Mesendoderm (in vitro differentiated cells): ENCODE results near the gene NMS. TPM values are rescaled to one million over a fixed set of nuclear protein-coding genes. Genes with fewer than 3 reads are reported as not detected.
A peak's percentile ranks its signal among the peaks of the same experiment; 100 is the strongest.

Experiments used
- DNase-seq: peaks from one replicate; pipeline ENCODE4 v3.0.0; 2013
- H2AK5ac ChIP-seq: 2 replicates; pipeline ENCODE4 v1.6.1; 2013; ENCODE audit warnings: low read length, inconsistent platforms
- H2BK120ac ChIP-seq: 2 replicates; pipeline ENCODE4 v1.6.1; 2013; ENCODE audit warnings: low read depth, mild to moderate bottlenecking, low read length, moderate library complexity, mixed read lengths
- H2BK15ac ChIP-seq: replicated peaks from 2 replicates; pipeline ENCODE4 v1.6.1; 2013; ENCODE audit warnings: low read depth, mild to moderate bottlenecking, moderate library complexity
- H2BK5ac ChIP-seq: 2 replicates; pipeline ENCODE4 v1.6.1; 2013; ENCODE audit warnings: low read length, inconsistent platforms
- H3K18ac ChIP-seq: 2 replicates; pipeline ENCODE4 v1.6.1; 2013; ENCODE audit warnings: mild to moderate bottlenecking, low read length, mixed read lengths
- H3K23ac ChIP-seq: one replicate; pipeline ENCODE4 v1.6.1; 2013; ENCODE audit warnings: low read length
- H3K27ac ChIP-seq: 2 replicates; pipeline ENCODE4 v1.5.1; 2013; ENCODE audit warnings: low read depth, mild to moderate bottlenecking, inconsistent platforms, low read length, moderate library complexity
- H3K27me3 ChIP-seq: 2 replicates; pipeline ENCODE4 v1.6.1; 2013; ENCODE audit warnings: low read length, control low read depth, mild to moderate bottlenecking, inconsistent platforms; ENCODE audit not compliant: insufficient read depth, poor library complexity
- H3K36me3 ChIP-seq: 2 replicates; pipeline ENCODE4 v1.6.1; 2013; ENCODE audit warnings: low read length, inconsistent platforms; ENCODE audit not compliant: control insufficient read depth, insufficient read depth
- H3K4ac ChIP-seq: one replicate; pipeline ENCODE4 v1.6.1; 2013; ENCODE audit warnings: low read depth, mild to moderate bottlenecking, low read length, moderate library complexity
- H3K4me1 ChIP-seq: 2 replicates; pipeline ENCODE4 v1.6.1; 2013; ENCODE audit warnings: low read depth, low read length, inconsistent platforms; ENCODE audit not compliant: control insufficient read depth
- H3K4me2 ChIP-seq: 2 replicates; pipeline ENCODE4 v1.6.1; 2013; ENCODE audit warnings: low read length
- H3K4me3 ChIP-seq: 2 replicates; pipeline ENCODE4 v1.5.1; 2013; ENCODE audit warnings: mild to moderate bottlenecking, low read length
- H3K56ac ChIP-seq: one replicate; pipeline ENCODE4 v1.6.1; 2013; ENCODE audit warnings: low read length
- H3K79me1 ChIP-seq: 2 replicates; pipeline ENCODE4 v1.6.1; 2013; ENCODE audit warnings: low read length, inconsistent platforms
- H3K79me2 ChIP-seq: 2 replicates; pipeline ENCODE4 v1.6.1; 2013; ENCODE audit warnings: mild to moderate bottlenecking, low read length; ENCODE audit not compliant: control insufficient read depth, insufficient read depth
- H3K9ac ChIP-seq: 2 replicates; pipeline ENCODE4 v1.6.1; 2013; ENCODE audit warnings: low read length, inconsistent platforms
- H4K5ac ChIP-seq: one replicate; pipeline ENCODE4 v1.6.1; 2013; ENCODE audit warnings: low read length
- H4K8ac ChIP-seq: one replicate; pipeline ENCODE4 v1.6.1; 2013; ENCODE audit warnings: low read depth, mild to moderate bottlenecking, control low read depth, low read length, moderate library complexity
- WGBS: extraction: QIAGEN DNeasy Blood & Tissue Kit; methylation state at CpG from one replicate; pipeline ENCODE4 v1.1.7; 2013; ENCODE audit warnings: low lambda C conversion rate, missing lambda C conversion rate; ENCODE audit not compliant: insufficient coverage; ENCODE audit errors: extremely low coverage; 5-methylcytosine and 5-hydroxymethylcytosine counted together
- polyA plus RNA-seq, 2 experiments: library from polyadenylated mRNA; stranded (reverse); fragments of 200-250 nt; gene quantifications; one replicate each; pipeline ENCODE4 v1.2.3, GENCODE V29; 2013

Gene NMS, protein sequence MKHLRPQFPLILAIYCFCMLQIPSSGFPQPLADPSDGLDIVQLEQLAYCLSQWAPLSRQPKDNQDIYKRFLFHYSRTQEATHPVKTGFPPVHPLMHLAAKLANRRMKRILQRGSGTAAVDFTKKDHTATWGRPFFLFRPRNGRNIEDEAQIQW
- not detected for polyA plus RNA-seq (2013, experiment 1 of 2)
- polyA plus RNA-seq (2013, experiment 2 of 2) = not detected

- no peaks in the 10 kb centered on the region for H3K27me3 ChIP-seq
- H3K56ac ChIP-seq = no peak within 1 kb of the TSS
- DNase-seq = no peak
- H4K5ac ChIP-seq = no peak within 1 kb of the TSS
- H3K23ac ChIP-seq = no peak within 1 kb of the TSS
- H3K9ac ChIP-seq = no peak within 1 kb of the TSS
- no peak within 1 kb of the TSS for H3K18ac ChIP-seq
- H3K27ac ChIP-seq = no peak within 1 kb of the TSS
- no peak within 1 kb of the TSS for H2AK5ac ChIP-seq
- no peaks in the 10 kb centered on the region for H3K79me1 ChIP-seq
- no peak within 1 kb of the TSS for H2BK15ac ChIP-seq
- no CpG with 5 or more reads among the region's 7 CpGs for WGBS
- no peak within 1 kb of the TSS for H4K8ac ChIP-seq
- no peaks in the 10 kb centered on the region for H3K79me2 ChIP-seq
- H3K36me3 ChIP-seq = no peaks in the 10 kb centered on the region
- no peak within 1 kb of the TSS for H3K4ac ChIP-seq
- no peaks in the 10 kb centered on the region for H3K4me1 ChIP-seq
- H3K4me2 ChIP-seq = no peak within 1 kb of the TSS
- H2BK120ac ChIP-seq = no peak within 1 kb of the TSS
- H2BK5ac ChIP-seq = no peak within 1 kb of the TSS
- H3K4me3 ChIP-seq = no peak within 1 kb of the TSS
Measured at GRCh38 chr2:100470182-100470581, at the start of gene NMS. TSS of gene NMS (plus strand) at chr2:100470482. CDS start at chr2:100470489, 7 bp downstream.

GRCh38 chr2:100422320-100423055, 47.8 kb upstream of the NMS start:
- Histone ChIP-seq H3K27me3 (no peaks in the 10 kb centered on the region), H3K23ac (no peak overlapping the region), H3K4me2 (no peak overlapping the region), H4K8ac (no peak overlapping the region), H2BK5ac (no peak overlapping the region), H2BK15ac (no peak overlapping the region), H3K9ac (no peak overlapping the region), H3K18ac (no peak overlapping the region), H3K36me3 (no peaks in the 10 kb centered on the region), H3K56ac (no peak overlapping the region), H4K5ac (no peak overlapping the region), H3K4me3 (no peak overlapping the region), H3K4ac (no peak overlapping the region), H2AK5ac (no peak overlapping the region), H3K79me1 (no peaks in the 10 kb centered on the region), H3K4me1 (no peaks in the 10 kb centered on the region), H3K79me2 (no peaks in the 10 kb centered on the region), H2BK120ac (no peak overlapping the region), H3K27ac (no peak overlapping the region)
- WGBS = no CpG with 5 or more reads among the region's 4 CpGs
- peak; percentile 61 for DNase-seq

DNA sequence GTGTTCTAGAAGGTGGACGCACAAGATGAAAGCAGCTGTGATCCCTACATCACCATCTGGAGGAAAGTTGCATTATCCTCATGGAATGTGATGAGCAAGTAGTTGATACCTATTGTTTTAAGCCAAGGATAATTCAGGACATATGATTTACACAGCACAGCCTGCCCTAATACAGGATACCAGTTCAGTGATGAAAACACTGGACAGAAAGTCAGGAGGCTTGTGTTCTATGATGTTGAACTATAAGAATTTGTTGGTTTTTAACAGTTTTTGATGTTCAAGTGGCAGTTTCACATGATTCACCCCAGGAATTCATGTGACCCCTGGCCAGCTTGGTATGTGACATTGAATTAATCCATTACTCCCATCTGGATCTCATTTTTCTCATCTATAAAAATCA, 46.7 kb upstream of the NMS start:
- Histone ChIP-seq H2BK120ac (no peak overlapping the region), H3K4me1 (no peaks in the 10 kb centered on the region), H4K5ac (no peak overlapping the region), H3K79me1 (no peaks in the 10 kb centered on the region), H4K8ac (no peak overlapping the region), H3K36me3 (no peaks in the 10 kb centered on the region), H3K27me3 (no peaks in the 10 kb centered on the region), H3K4ac (no peak overlapping the region), H2AK5ac (no peak overlapping the region), H3K18ac (no peak overlapping the region), H3K79me2 (no peaks in the 10 kb centered on the region), H3K4me3 (no peak overlapping the region), H3K56ac (no peak overlapping the region), H2BK15ac (no peak overlapping the region), H3K9ac (no peak overlapping the region), H2BK5ac (no peak overlapping the region), H3K27ac (no peak overlapping the region), H3K23ac (no peak overlapping the region), H3K4me2 (no peak overlapping the region)
- WGBS = no CpG with 5 or more reads among the region's 1 CpG
- DNase-seq = no peak

GRCh38 chr2:100424277-100424875, 45.9 kb upstream of the NMS start:
- no peak overlapping the region for H3K18ac ChIP-seq
- no peaks in the 10 kb centered on the region for H3K4me1 ChIP-seq
- H2BK120ac ChIP-seq = no peak overlapping the region
- H2AK5ac ChIP-seq = no peak overlapping the region
- H3K9ac ChIP-seq = no peak overlapping the region
- no peaks in the 10 kb centered on the region for H3K36me3 ChIP-seq
- no peak overlapping the region for H3K4me3 ChIP-seq
- H2BK15ac ChIP-seq = no peak overlapping the region
- no peaks in the 10 kb centered on the region for H3K79me2 ChIP-seq
- H4K8ac ChIP-seq = no peak overlapping the region
- no peak overlapping the region for H2BK5ac ChIP-seq
- no peak overlapping the region for H3K4ac ChIP-seq
- no peak overlapping the region for H3K23ac ChIP-seq
- no peaks in the 10 kb centered on the region for H3K27me3 ChIP-seq
- no peaks in the 10 kb centered on the region for H3K79me1 ChIP-seq
- WGBS = no CpG with 5 or more reads among the region's 4 CpGs
- no peak overlapping the region for H4K5ac ChIP-seq
- H3K56ac ChIP-seq = no peak overlapping the region
- DNase-seq = no peak
- no peak overlapping the region for H3K27ac ChIP-seq
- no peak overlapping the region for H3K4me2 ChIP-seq

DNA sequence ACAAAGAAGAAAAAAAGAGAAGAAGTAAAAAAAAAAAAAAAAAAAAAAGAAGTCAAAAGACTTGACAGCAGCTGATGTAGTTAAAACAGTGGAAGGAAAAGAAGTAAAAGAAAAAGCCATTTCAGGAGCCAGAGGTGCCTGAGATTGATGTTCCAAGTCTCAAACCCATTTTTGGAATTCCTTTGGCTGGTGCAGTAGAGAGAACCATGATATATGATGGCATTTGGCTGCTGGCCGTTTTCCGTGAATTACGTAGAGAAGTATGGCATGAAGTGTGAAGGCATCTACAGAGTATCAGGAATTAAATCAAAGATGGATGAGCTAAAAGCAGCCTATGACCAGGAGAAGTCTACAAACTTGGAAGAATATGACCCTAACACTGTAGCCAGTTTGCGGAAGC, 45.2 kb upstream of the NMS start:
- H3K79me2 ChIP-seq = no peaks in the 10 kb centered on the region
- no peaks in the 10 kb centered on the region for H3K36me3 ChIP-seq
- H3K27me3 ChIP-seq = no peaks in the 10 kb centered on the region
- H3K9ac ChIP-seq = no peak overlapping the region
- H3K79me1 ChIP-seq = no peaks in the 10 kb centered on the region
- no peak overlapping the region for H3K4me3 ChIP-seq
- no peak overlapping the region for H3K4me2 ChIP-seq
- no peak overlapping the region for H3K23ac ChIP-seq
- WGBS = no CpG with 5 or more reads among the region's 4 CpGs
- H4K5ac ChIP-seq = no peak overlapping the region
- H3K4ac ChIP-seq = no peak overlapping the region
- no peak overlapping the region for H2BK120ac ChIP-seq
- no peak for DNase-seq
- H3K4me1 ChIP-seq = no peaks in the 10 kb centered on the region
- H3K27ac ChIP-seq = no peak overlapping the region
- H2BK5ac ChIP-seq = no peak overlapping the region
- H2AK5ac ChIP-seq = no peak overlapping the region
- no peak overlapping the region for H3K56ac ChIP-seq
- no peak overlapping the region for H4K8ac ChIP-seq
- no peak overlapping the region for H3K18ac ChIP-seq
- H2BK15ac ChIP-seq = no peak overlapping the region
